GM18517 (cell line): ENCODE measurements around the gene SIRT7.

Experiments used
- ATAC-seq: cut with Tn5 transposase; IDR thresholded peaks from one replicate; pipeline ENCODE4 v1.9.1; 2021; ENCODE audit warnings: mild to moderate bottlenecking, moderate library complexity; ENCODE audit not compliant: unreplicated experiment

The SIRT7 gene

GRCh38 chr17:81890447-81891302, 27.3 kb downstream of the SIRT7 start:
- peak; percentile 6 for ATAC-seq

DNA sequence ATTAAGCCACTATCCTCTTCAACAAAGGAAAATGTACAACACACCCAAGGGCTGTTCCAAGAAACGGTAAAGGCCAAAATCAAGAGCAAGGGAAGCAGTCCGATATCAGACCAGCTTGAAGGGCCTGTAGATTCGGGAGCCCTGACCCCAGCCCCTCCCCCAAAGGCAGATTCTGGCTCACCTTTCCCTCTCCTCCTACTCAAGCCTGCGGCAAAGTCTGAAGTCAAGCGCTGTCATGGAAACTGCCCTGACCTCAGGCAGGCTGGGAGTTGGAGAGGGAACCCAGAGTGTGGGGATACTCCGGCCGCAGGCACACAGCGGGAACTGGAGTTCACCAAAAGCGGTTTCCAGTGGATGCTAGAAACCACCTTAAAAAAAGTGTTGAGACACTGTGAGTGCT, 28.4 kb downstream of the SIRT7 start:
- no peak for ATAC-seq

DNA sequence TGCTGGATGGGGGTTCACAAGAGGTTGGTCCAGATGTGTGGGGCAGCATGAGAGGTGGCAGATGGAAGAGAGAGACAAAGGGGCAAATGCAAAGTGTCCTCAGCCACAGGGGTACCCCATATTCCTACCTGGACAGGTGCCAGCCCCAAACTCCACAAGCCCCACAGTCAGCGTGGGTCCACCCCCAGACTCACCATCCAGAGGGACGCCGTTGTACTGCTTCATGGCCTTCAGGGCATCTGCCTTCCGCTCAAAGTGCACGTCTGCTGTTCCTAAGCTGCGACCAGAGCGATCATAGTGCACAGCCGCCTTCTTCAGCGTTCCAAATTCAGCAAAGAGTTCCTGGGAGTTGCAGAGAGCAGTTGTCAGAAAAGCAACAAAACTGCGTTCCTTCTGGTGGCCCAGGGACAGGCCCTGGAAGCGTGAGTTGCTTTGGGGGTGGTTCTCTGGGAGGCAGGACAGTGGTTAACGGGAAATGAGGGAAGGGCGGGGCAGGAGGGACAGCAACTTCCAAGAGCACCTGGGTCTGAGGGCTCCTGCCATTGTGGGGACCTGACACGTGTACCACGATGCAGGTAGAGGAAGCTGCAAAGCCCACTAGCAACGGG, 28.9 kb downstream of the SIRT7 start:
- ATAC-seq = no peak

DNA sequence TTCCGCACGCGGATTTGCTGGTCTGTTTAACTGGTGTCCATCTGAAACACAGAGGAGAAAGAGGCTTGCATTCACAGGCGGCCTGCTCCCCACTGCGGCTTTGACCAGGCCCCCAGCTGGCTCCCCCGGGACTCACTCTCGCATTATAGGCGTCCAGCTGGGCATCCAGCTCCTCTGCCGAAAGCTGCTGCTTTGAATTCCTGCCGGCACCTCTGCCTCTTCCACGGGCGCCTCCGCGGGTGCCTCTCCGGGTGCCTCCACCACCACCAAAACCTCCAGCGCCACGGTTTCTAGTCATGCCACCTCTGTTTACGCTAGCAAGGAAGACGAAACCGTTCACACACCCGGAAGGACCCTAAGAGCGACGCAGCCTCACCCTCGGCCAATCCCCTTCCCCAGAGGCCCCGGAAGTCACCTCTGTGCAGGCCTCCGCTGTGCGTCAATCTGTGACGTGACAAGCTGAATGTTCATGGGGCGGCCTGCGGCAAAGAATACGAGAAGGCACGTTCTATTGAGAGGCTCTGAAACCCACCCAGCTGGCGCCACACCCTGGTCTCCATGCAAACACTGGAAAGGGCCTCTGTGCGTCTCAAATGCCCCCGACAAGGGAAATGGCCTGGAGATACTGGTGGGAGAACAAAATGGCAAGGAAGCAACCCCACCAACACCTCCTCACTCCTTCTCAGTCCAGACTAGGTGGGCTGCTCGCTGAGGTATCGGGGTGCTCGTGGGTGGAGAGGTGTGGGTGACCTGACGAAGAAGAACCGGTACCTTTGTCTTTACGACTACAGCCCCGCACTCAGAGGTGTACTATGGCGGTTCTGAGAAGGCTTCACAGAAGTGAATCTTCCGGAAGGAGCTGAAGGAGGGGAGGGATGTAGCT, 29.6 kb downstream of the SIRT7 start:
- no peak for ATAC-seq

GRCh38 chr17:81885869-81886548, 32.0 kb downstream of the SIRT7 start:
- ATAC-seq = no peak

DNA sequence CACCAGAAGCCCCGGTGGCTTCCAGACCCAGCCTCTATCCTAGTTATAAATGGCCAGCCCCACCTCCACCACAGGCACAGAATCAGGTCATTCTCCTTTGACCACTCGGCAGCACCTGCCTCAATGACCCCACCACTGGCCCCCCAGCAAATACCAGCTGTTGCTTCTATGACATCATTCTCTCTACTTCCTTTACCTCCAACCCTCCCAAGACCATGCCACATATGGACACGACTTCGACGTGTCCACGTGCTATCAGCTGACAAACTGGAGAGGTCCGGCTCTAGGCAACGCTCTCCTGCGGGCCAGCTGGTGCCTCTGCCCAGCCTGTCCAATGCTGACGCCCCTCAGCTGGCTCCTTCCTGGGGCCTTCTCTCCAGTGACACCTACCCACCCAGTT, 32.5 kb downstream of the SIRT7 start:
- ATAC-seq = no peak

GRCh38 chr17:81884968-81885367, 33.0 kb downstream of the SIRT7 start:
- ATAC-seq = no peak

DNA sequence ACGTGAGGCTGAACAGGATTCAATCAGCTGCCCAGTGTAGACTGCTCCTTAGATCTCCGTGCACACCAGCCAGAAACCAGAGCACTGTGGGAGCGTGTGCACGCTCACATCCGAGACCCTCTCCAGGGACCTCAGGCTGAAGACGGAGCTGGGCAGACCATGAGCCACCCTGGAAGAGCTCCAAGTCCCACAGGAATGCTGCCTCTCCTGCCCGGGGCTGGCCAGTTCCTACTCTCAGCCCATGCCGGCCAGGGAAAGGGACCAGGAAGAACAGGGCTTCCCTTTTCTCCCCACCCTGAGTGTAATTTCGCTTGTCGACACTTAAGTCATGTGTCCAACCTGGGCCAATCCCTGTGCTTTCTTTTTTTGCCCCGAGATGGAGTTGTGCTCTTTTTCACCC, 33.5 kb downstream of the SIRT7 start:
- ATAC-seq = no peak

- no peak for ATAC-seq
These were observed 38.9 kb downstream of the SIRT7 start for GRCh38 chr17:81879121-81879520.

GRCh38 chr17:81878294-81878693, 39.7 kb downstream of the SIRT7 start:
- ATAC-seq = no peak

- ATAC-seq = no peak
These were observed 40.4 kb downstream of the SIRT7 start for GRCh38 chr17:81877569-81877968.

- peak; percentile 35 for ATAC-seq
These were observed 46.4 kb downstream of the SIRT7 start for GRCh38 chr17:81871387-81872230.

DNA sequence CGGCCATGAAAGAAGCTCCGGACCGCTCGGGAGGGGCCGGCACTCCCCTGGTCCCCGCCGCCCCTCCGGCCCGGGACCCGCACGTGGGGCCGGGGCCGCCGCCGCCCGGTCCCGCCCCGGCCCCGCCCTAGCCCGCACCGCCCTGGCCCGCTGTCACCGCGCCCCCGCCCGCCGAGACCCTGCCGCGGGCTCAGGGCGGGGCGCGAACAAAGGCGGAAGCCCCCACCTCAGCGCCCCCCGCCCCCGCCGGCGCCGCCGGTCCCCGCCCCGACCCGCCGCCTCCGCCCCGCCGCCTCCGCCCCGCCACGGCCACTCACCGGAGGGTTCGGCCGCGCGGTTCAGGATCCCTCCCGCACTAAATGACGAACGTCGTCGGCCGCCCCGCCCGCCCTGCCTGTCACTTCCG, 47.0 kb downstream of the SIRT7 start, which contains the start of gene ARHGDIA:
Gene ARHGDIA (minus strand): TSS at position 357 of the 406 bp plus-strand sequence. CDS start 1,407 bp downstream, outside the sequence.
- ATAC-seq = no peak

GRCh38 chr17:81870131-81870980, 47.6 kb downstream of the SIRT7 start:
- no peak for ATAC-seq

DNA sequence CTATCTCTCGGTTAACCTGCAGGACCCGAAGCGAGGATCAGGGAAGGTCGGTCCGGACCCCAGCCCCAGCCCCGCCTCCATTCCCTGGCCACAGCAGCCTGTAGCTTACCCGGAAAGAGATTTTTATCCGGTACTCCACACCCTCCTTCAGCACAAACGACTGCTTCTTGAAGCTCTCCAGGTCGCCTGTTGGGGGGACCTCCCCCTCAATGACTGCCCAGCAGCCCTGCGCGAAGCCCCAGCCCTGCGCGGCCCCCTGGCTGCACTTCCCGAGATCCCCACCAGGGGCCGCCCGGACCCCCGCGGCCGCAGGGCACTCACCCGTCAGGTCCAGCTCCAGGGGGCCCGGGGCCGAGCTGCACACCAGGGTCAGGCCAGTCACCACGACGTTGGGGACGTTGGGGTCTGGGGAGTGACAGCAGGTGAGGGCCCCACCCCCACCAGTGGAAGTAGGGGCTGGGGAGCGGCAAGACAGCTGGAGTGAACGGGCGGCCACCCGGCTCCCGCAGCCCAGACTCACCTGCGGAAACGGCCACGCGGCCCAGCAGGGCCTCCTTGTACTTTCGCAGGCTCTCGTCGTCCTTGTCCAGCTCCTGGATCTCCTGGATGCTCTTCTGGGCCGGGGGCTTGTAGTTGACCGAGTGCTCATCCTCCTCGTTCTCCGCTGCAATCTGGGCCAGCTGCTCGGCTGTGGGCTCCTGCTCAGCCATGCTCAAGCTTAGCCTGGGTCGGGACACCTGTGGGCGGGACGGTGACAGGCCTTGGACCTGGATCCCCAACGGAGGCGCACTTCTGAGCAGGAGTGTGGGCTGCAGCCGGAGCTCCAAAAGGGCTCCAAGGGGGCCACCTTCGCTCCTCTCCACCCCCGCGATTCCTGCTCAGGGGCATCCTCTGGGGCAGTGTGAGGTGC, 48.5 kb downstream of the SIRT7 start:
- ATAC-seq = no peak

DNA sequence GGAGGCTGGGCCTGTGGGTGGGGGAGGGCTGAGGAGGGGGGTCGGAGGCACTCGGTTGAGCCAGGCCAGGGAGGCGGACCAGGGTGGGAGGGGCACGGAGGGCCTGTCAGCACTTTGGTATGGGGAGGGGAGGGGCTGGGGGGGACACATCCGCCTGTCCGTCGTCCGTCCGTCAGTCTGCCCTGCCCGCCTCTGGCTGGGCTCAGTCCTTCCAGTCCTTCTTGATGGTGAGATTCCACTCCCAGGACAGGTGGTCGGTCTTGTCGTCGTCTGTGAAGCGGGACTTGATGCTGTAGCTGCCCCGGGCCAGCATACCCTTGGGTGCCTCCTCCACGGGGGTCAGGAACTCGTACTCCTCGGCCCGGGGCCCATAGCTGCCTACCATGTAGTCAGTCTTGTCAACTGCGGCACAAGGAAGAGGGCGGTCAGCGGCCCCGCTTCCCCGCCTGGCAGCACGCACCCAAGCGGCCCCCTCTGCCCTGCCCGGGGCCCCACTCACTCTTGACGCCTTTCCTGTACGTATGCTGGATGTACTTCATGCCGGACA, 49.2 kb downstream of the SIRT7 start:
- ATAC-seq = no peak

DNA sequence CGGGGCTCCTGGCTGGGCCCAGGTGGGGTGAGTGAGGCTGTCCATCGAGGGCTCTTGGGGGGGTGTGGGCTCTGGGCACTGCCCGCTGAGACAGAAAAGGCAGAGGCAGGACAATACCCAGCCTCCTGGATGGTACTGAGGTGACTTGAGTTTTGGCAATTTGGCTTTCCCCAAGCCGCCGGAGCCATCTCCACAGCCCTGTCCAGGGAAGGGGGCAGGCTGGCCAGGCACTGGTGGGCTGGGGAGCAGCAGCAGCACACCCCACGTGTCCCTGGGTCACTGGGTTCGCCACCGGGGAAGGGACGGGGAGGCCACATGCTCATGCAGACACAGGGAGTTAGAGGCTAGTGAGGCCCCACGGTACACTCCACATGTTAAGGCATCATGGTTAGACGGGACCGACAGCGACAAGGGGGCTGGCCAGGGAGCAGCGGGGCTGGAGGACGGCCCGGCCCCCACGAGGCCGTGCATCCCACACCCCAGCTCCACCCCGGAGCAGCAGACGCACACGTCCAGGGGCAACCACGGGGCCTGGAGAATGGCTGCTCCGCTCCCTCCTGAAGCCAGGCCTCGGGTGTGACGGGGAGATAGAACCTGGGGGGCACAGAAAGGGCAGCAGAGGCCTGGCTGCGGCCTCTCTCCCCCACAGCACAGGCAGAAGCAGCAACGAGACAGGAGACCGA, 49.8 kb downstream of the SIRT7 start:
- no peak for ATAC-seq
